A172 (cell line): ENCODE results near the gene COBL. TPM values are rescaled to one million over a fixed set of nuclear protein-coding genes. Genes with fewer than 3 reads are reported as not detected.
"Not testable (repeated sequence)": the region's sequence is repeated elsewhere in the genome, so short reads cannot be mapped to it uniquely, and the experiment has no call there.

ENCODE experiments used
- DNase-seq: peaks from one replicate; pipeline ENCODE4 v3.0.0-alpha.2; 2015; ENCODE audit warnings: low spot score
- total RNA-seq: library from RNA; depleted of rRNA; stranded (reverse); fragments of >200 nt; shearing (Covaris generic); gene quantifications from 2 replicates; pipeline ENCODE4 v1.2.3, GENCODE V29; 2014

The COBL gene
- total RNA-seq, 1 experiment from 2014 or later, result 1.0 TPM

DNA sequence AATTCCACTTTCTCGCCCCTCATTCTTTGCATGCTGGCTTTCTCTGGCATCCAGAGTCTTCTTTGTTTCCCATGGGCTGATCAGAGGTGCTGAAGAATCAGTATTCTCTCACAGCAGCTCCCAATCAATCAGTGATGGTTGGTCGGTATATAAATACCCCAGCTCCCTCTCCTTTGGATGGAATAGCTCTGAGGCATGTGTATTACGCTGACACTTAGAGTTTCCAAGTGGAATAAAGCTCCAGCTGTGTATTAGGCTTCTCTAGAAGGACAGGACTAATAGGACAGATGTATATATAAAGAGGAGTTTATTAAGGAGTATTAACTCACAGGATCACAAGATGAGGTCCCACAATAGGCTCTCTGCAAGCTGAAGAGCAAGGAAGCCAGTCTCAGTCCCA is 315.7 kb downstream of the COBL start:
- no peak for DNase-seq

DNA sequence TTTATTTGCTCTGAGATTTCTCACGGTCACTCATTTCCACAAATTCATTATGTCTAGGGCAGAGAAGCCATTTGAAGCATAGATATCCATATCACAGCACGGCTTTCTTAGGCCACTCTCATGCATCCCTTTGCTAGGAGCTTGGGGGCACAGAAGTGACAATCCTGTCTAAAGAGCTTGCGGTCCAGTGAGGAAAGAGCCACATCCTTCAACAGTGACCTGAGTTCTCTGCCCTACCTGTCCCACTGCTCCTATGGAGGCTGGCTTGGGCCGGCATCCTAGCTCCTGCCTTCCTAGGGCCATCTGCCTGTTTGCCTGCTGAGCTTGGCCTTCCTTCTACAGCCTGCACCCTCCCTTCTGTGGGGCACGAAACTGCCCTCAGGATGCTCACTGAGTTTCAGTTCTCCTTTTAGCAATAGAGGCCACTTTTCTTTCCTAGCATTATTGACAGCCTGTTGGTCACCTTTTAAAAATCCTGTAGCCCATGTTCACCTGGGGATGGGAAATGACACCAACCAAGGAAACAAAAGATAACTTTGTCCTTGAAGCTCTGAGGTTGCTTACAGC is 321.8 kb downstream of the COBL start:
- no peak for DNase-seq

DNA sequence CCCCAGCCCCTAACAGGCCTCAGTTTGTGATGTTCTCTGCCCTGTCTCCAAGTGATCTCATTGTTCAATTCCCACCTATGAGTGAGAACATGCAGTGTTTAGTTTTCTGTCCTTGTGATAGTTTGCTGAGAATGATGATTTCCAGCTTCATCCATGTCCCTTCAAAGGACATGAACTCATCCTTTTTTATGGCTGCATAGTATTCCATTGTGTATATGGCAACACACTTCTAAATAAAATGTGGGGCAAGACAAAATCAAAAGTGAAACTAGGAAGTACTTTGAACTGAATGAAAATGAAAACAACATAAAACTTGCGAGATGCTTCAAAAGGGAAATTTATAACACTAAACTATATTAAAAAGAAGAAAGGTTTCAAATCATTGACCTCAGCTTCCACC is 326.4 kb downstream of the COBL start:
- not testable (repeated sequence) for DNase-seq

DNA sequence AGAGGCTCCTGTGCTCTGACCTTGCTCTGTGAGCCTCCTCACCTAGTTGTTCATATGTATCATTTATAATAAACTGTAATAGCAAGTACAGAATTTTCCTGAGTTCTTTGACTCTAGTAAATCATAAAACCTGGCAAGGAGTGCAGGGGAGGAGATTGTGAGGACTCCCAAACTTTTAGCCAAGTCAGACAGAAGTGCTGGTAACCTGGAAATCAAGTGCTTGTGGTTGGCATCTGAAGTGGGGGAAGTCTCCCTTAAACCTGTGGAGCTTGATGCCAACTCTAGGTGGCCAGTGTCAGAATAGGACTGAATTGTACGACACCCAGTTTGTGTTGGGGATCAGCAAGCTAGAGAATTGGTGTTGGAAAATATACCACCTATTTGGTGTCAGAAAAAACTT is 327.6 kb downstream of the COBL start:
- no peak for DNase-seq

DNA sequence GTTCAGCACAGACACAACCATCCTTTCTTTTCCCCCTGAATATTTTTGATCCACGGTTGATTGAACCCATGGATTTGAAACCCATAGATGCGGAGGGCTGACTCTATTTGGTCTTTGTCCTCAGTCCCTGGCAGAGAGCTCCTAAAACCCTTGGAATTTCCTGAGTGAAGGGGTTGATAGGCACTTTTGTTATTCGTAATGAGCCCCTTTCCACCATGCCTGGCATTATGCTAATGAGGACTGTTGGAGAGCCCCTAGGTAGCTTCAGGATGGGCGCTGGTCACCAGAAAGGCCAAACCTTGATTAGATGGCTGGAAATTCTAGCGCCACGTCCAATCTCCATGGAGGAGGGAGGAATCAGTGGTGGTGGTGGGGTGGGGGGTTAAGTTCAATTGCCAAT is 328.1 kb downstream of the COBL start:
- DNase-seq, result no peak

DNA sequence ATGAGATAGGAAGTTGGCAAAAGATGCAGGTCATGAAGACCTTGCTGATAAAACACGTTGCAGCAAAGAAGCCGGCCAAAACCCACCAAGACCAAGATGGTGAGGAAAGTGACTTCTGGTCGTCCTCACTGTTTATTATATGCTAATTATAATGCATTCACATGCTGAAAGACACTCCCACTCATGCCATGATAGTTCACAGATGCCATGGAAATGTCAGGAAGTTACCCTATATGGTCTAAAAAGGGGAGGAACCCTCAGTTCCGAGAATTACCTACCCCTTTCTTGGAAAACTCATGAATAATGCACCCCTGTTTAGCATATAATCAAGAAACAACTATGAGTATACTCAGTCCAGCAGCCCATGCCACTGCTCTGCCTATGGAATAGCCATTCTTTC is 331.5 kb downstream of the COBL start:
- no peak for DNase-seq

DNA sequence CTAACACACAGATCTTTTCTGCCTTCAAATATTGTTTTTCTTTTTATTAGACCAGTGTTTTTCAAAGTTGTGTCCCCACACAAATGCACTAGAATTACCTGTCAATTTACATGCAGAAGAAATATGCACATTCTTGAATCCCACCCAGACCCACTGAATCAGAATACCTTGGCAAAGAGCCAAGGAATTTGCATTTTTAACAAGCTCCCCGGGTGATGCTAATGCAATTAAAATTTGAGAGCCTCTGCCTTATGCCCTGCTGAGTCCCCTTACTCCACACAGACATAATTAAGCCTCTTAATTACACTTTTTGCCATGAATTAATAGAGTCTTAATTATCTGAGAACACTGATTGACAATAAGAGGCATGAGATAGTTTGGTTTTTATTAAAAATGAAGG is 332.8 kb downstream of the COBL start:
- no peak for DNase-seq

DNA sequence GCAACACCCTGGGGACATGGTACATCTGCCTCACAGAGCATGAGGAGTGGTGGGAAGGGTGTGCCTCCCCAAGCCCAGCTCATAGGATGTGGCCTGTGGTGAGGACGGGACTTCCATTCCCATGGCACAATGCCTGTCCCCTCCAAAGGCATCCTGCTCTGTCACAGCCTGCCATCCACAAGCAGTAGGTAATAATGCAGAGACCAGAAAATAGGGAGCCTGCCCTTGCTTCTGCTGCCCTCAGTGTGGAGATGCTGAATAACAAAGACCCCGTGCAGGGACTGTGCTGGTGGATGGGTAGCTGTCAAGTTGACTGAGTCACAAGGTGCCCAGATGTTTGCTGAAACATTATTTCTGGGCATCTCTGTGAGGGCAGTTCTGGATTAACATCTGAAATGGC is 334.0 kb downstream of the COBL start:
- no peak for DNase-seq

DNA sequence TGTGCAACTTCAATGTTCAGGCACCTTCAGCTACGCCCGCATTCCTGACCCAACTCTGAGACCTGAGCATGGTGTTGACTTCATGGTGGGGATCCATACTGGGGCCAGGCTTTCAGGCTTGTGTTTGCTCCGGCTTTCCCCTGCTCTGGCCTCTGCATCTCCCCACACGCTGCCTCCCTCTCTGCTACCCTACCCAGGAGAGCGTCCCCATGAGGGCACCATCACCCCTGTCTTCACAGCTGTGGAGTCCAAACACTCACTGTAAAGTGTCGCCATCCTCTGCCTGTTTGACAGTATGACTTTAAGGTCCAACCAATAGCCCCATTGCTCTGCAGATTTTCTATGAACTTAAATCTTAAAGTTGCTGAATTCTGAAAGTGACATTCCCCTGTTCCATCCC is 334.9 kb downstream of the COBL start:
- no peak for DNase-seq

DNA sequence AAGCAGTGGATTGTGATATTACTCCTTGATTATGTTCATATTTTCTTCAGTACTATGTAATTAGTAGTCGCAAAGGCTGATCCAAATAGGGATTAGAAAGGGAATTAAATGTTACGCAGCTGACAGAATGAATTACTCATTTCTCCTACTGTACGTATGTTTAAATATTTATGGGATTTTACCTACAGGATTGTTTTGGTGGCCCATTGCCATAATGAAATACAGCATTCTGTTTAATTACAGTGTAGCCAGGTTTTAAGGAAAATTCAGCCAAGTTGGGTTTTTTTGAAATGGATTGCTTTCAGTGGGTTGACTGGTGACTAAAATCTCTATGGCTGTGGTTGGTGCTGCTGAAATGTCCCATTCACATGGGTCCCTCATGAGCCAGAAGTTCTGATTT is 336.2 kb downstream of the COBL start:
- no peak for DNase-seq

DNA sequence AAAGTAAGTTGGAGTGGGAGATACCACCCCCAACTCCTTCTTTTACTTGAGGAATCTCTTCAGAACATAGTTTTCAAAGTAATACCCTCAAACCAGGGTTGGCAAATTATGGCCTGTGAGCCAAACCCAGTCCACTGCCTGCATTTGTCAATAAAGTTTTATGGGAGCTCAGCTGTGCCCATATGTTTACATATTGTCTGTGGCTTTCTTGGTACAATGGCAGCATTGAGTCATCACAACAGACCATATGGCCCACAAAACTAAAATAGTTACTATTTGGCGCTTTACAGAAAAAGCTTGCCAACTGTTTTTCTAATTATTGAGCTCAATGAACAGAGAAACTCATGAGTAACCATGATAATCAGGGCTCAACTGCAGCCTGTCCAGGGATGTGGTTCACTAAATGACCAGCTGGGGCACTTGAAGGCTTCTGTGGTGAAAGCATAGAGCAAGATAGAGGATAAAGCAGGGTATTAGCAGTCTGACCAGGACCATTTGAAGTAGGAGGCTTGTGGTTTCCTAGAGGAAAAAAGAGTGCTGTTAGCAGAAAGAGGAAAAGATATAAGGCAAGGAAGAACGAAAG is 337.9 kb downstream of the COBL start:
- peak; percentile 46 for DNase-seq

DNA sequence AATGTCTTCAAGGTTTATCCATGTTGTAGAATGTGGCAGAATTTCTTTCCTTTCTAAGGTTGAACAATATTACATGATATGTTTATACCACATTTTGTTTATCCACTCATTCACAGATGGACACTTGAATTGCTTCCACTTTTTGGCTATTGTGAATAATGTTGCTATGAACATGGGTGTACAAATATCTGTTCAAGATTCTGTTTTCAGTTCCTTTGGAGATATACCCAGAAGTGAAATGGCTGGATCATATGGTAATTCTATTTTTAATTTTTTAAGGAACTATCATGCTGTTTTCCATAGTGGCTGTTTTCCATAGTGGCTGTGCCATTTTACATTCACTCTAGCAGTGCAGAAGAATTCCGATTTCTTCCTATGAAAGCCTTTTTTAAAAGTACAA is 339.2 kb downstream of the COBL start:
- DNase-seq, result no peak

DNA sequence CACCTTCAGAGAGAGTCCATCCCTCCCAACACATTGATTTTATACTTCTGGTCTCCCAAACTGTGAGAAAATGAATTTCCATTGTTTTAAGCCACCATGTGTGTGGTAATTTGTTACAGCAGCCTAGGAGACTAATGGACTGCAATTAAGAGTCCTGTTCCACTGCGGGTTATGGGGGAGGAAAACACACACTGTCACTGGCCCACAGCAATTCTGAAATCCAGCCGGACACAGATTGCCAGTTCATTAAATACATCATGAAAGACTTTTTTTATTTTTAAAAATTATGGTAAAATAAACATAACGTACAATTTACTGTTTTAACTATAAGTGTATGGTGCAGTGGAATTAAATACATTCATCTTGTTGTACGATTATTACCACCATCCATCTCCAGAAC is 340.5 kb downstream of the COBL start:
- DNase-seq, result no peak

DNA sequence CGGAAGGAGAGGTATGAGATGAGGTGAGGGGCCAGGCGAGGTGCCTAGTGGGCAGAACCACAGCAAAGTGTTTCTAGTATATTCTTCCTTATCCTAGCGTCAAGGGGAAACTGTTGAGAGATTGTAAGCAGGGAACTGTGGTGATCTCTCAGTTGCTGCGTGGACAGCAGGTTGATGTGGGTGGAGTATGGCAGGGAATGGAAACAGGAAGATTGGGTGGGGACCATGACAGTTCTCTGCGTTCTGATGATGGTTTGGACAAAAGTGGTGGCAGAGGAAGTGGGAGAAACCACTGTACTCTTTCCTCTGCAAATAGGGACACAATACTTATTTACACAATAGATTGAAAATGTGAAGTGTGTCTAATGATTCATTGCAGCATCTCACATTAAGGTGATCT is 342.4 kb downstream of the COBL start:
- DNase-seq, result no peak

DNA sequence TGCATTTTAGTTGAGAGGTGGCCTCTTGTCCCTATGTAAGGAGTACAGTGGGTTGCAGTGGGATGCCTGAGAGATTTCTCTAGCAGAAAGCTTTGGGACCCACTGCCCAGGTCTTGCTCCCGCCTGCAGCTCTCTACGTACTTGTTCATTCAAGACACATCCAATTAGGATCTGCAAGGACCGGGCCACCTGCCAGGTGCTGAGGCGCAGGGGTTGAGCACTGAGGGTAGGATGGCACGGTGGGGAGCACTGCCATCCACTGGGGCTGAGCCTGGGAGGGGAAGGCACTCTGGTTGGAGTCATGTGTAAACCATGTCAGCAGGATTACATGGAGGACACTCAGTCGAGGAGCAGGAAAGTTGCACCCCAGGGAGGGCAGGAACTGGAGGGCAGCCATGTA is 342.8 kb downstream of the COBL start:
- DNase-seq, result no peak

DNA sequence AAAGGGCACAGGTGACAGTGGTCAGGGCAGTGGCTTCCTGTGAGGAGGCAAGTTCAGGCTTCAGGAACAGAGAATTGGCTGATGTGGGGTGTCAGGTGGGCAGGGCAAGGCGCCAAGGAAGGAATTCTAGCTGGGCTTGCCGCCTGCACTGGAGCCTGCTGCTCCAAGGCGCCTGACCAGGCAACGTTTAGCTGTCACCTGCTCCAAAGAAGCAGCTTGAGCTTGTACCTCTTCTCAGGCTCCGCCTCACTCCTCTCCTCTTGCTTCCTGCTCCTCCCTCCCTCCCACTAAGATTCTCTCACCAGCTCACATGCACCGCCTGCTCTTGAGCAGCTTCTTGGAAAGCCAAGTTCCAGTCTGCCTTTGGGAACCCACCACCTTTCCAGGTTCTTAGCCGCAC is 346.5 kb downstream of the COBL start:
- DNase-seq, result no peak
